Measurements from ENCODE around the gene OBSCN.
"Not testable (repeated sequence)": the region's sequence is repeated elsewhere in the genome, so short reads cannot be mapped to it uniquely, and the experiment has no call there.

Gene OBSCN

DNA sequence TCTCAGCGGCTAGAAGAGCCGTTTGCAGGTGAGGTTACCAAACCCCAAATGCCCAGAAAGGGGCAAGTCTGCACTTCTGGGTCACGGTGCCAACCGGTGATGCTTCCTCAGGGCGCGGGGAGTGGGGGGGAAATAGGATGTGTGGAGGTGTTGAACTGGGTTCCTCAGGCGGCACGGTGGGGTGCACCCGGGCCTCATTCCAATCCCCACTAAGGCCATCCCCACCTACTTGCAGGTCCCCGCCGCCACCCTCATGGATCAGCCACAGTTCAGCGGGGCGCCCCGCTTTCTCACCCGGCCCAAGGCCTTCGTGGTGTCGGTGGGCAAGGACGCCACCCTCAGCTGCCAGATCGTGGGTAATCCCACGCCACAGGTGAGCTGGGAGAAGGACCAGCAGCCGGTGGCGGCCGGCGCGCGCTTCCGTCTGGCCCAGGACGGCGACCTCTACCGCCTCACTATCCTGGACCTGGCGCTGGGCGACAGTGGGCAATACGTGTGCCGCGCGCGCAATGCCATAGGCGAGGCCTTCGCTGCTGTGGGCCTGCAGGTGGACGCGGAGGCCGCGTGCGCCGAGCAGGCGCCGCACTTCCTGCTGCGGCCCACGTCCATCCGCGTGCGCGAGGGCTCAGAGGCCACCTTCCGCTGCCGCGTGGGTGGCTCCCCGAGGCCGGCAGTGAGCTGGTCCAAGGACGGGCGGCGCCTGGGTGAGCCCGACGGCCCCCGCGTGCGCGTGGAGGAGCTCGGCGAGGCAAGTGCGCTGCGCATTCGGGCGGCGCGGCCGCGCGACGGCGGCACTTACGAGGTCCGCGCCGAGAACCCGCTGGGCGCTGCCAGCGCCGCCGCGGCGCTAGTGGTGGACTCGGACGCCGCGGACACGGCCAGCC lies 3.9 kb downstream of the OBSCN start:
- in situ Hi-C loops (cut with MboI; ENCODE audit: low sequenced_read_pairs) = no loop called here

DNA sequence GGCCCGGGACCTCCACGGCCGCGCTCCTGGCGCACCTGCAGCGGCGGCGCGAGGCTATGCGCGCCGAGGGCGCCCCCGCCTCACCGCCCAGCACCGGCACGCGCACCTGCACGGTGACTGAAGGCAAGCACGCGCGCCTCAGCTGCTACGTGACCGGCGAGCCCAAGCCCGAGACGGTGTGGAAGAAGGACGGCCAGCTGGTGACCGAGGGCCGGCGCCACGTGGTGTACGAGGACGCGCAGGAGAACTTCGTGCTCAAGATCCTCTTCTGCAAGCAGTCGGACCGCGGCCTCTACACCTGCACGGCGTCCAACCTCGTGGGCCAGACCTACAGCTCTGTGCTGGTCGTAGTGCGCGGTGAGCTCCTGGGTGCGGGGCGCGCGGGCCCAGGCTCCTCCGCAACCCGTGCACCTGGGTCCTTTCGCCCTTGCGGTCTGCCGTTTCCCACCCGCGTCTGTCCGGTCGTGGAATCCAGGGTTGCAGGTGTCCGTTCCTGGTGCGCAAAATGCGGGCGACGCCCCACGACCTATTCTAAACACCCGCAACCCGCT lies 4.6 kb downstream of the OBSCN start:
- in situ Hi-C loops (cut with MboI; ENCODE audit: low sequenced_read_pairs) = no loop called here

DNA sequence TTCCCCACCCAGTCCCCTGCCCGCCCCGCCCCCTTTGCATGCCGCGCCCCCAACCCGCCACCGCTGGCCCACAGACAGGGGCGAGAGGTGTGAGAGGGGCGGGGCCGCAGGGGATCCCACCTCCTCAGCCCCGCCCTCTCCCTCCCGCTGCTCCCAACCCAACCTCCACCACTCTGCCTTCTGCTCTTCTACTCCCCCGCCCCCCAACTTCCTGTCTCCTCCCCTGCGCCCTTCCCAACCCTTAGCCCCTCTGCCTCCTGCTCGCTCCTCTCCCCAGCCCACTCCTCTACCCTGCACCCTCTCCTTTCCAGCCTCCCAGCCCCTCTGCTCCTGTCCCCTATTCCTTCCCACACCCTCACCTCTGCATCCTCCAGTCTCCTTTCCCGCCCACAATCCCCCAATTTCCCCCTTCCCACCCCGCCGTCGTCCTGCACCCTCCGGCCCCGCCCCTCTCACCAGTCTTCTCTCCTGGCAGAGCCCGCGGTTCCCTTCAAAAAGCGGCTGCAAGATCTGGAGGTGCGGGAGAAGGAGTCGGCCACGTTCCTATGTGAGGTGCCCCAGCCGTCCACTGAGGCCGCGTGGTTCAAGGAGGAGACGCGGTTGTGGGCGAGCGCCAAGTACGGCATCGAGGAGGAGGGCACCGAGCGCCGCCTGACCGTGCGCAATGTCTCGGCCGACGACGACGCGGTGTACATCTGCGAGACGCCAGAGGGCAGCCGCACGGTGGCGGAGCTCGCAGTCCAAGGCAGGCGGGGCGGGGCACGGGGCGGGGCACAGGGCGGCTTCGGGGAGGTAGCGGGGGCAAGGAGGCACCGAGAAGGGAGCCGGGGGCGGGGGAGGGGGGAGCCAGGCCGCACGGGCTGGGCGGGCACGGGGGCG lies 5.4 kb downstream of the OBSCN start:
- in situ Hi-C loops (cut with MboI; ENCODE audit: low sequenced_read_pairs) = no loop called here

DNA sequence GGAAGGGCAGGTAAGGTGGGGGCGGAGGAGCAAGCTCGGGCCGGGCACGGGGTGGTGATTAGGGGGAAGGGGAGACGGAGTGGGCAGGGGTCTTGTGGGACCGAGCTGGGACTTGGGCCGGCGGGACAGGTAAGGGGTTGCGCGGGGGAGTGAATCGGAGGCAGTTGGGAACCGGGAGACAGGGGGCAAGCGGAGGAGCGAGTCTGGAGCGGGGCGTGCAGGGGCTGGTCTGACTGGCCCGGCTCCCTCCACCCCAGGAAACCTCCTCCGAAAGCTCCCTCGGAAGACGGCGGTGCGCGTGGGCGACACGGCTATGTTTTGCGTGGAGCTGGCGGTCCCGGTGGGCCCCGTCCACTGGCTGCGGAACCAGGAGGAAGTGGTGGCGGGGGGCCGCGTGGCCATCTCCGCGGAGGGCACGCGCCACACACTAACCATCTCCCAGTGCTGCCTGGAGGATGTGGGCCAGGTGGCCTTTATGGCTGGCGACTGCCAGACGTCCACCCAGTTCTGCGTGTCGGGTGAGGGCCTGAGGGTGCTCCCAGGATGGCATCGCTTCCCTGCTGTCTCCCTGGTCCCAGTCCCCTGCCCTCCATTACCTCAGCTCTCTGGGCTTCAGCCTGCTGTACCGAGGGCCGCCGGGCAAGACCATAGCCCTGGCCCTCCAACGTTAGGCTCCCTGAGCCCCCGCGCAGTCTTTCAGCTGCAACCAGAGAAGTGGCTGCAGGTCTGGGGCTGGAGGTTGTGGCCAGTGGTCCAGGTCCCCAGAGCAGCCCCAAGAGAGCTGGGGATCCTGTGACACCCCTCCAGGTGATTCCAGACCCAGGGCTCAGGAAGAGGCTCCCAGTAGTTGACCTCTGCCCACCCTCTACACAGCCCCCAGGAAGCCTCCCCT lies 6.3 kb downstream of the OBSCN start:
- in situ Hi-C loops (cut with MboI; ENCODE audit: low sequenced_read_pairs) = no loop called here

DNA sequence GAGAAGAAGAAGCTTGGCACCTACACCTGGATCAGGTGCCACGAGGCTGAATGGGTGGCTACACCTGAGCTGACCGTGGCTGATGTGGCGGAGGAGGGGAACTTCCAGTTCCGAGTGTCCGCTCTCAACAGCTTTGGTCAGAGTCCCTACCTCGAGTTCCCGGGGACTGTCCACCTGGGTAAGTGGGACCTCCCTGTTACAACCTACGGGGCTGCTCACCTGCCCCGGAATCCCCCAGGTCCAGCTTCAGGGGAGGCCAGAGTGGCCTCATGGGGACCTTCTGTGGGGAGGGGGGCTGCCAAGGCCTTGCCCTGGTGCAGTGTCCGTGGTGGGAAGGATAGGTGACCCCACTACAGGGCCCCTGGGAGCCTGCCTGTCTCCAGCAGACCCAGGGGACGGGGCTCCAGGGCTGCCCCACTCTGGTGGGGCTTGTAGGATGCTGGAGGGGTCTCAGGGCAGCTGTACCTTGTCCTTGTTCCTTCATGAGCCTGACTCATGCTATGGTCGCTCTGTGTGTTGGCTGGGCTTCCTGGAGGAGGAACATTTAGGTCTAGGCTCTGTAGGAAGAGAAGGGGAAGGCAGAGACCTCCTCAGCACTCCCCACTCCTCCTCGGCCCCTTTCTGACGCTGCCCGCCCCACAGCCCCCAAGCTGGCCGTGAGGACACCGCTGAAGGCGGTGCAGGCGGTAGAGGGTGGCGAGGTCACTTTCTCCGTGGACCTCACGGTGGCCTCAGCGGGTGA lies 7.2 kb downstream of the OBSCN start:
- in situ Hi-C loops (cut with MboI; ENCODE audit: low sequenced_read_pairs) = no loop called here

DNA sequence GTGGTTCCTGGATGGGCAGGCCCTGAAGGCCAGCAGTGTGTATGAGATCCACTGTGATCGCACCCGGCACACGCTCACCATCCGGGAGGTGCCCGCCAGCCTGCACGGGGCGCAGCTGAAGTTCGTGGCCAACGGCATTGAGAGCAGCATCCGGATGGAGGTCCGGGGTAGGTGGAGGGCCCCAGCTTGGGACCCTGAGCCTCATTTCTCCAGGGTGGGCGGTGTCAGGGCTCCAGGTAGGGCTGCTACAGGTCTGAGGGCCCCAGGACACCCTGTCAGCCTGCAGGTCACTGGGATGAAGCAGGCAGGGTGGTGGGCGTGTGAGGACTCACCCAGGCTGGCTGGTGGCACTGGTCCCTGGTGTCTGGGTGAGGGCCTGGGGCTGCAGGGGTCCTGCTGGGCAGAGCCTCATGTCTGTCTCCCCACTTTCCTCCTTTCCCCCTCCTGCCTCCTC lies 7.8 kb downstream of the OBSCN start:
- in situ Hi-C loops (cut with MboI; ENCODE audit: low sequenced_read_pairs) = no loop called here

DNA sequence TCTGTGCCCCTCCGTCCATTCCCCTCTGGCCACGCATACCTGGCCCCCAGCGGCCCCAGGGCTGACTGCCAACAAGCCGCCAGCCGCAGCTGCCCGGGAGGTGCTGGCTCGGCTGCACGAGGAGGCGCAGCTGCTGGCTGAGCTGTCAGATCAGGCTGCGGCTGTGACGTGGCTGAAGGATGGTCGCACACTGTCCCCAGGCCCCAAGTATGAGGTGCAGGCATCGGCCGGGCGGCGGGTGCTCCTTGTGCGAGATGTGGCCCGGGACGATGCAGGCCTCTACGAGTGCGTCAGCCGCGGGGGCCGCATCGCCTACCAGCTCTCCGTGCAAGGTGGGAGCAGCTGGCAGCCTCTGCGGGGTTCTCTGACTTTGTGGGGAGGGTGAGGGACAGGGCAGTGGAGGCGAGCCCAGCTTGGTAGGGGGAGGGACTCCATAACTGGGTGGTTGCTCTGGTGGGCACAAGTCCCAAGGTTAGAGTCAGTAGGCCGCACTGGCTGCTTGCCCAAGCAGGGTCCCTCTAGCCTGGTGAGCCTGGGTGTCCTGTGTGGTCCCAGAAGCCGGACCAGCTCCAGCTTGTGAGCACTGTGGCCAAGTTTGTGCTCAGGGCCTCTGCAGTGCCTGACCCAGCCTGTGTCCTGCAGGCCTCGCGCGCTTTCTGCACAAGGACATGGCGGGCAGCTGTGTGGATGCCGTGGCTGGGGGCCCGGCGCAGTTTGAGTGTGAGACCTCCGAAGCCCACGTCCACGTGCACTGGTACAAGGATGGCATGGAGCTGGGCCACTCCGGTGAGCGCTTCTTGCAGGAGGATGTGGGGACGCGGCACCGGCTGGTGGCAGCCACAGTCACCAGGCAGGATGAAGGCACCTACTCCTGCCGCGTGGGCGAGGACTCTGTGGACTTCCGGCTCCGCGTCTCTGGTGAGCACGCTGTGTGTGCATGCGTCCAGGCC lies 8.8 kb downstream of the OBSCN start:
- in situ Hi-C loops (cut with MboI; ENCODE audit: low sequenced_read_pairs) = no loop called here

DNA sequence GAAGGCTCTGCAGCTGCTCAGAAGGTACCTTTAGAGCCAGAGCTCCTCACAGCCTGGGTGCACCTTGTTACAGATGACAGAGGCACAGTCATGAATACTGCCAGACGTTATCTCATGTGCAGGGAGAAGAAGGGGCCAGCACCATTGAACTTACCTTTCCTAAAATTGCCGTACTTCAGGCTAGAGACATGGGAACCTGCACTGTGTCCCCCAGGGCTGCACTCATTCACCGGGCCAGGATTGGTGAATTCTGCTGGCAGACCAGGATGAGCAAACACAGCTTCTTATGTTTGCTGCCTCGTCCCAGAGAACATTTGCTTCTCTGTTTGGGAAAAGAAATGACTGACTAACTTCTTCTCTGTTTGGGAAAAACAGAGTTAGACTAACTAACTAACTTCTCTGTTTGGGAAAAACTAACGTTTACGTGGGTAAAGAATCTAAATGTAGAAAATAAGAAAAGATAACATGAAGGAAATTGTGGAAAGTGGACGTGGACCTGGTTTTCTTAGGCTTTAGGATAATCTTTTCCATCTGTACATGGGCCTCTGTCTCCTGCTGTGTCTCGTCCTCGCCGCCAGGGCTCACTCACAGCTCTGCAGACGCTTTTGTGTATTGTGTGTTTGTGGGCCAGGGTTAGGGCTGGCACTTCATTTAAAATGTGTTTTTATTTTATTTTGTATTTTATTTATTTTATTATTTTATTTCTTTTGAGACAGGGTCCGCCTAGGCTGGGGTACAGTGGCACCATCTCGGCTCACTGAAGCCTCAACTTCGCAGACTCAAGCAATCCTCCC lies 9.9 kb downstream of the OBSCN start:
- in situ Hi-C loops (cut with MboI; ENCODE audit: low sequenced_read_pairs) = no loop called here

DNA sequence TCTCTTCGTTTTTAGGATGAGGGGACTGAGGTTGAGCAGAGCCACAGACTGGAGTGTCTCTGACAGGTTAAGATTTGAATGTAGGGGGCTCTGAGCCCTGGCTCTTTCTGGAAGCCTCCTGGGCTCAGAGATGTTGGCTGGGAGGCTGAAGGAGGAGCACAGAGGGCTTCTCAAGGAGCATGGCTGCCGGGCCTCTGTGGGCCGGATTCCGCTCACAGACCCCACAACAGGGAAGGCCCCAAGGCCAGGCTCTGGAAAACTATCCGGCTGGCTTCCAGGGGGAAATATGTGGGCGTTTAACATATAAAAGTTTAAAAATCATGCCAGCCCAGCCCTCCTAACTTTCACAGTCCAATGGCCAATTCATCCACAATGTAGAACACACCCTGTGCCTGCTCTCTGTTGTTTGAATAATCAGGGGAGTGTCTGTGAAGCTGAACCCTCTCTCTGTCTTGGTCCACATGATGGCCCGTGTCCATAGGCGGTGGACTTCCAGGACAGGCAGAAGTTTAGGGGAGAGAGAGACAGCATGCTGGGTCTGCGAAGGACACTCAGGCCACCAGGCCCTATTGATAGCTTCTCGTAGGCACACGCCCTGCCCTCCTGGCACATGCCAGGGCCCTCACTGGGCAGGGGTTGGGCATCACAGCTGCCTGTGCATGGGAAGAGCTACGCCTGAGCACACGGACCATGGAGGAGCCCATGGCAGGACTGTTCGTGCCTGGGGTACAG lies 10.8 kb downstream of the OBSCN start:
- in situ Hi-C loops (cut with MboI; ENCODE audit: low sequenced_read_pairs) = no loop called here

DNA sequence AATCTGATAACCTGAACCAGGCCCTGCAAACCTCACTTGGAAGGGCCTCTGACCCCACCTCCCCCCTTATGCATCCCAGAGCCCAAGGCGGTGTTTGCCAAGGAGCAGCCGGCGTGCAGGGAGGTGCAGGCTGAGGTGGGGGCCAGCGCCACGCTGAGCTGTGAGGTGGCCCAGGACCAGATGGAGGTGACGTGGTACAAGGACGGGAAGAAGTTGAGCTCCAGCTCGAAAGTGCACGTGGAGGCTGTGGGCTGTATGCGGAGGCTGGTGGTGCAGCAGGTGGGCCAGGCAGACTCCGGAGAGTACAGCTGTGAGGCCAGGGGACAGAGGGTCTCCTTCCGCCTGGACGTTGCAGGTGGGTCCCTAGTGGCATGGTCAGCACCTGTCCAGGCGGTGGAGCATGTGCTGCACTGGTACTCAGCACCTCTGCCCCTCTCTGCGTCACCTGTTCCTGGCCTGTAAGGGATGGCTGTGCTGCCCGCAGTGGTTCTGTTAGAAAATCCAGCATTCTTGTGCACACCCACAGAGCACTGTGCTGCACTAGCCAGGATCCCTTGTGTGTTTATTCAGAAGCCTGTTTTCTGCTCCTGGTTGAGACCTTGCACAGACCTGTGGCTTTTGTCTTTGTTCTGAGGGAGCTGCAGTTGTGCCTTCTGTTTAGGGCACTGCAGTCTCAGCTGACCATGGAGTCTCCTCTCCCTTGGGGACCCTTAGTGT lies 11.6 kb downstream of the OBSCN start:
- in situ Hi-C loops (cut with MboI; ENCODE audit: low sequenced_read_pairs) = no loop called here

DNA sequence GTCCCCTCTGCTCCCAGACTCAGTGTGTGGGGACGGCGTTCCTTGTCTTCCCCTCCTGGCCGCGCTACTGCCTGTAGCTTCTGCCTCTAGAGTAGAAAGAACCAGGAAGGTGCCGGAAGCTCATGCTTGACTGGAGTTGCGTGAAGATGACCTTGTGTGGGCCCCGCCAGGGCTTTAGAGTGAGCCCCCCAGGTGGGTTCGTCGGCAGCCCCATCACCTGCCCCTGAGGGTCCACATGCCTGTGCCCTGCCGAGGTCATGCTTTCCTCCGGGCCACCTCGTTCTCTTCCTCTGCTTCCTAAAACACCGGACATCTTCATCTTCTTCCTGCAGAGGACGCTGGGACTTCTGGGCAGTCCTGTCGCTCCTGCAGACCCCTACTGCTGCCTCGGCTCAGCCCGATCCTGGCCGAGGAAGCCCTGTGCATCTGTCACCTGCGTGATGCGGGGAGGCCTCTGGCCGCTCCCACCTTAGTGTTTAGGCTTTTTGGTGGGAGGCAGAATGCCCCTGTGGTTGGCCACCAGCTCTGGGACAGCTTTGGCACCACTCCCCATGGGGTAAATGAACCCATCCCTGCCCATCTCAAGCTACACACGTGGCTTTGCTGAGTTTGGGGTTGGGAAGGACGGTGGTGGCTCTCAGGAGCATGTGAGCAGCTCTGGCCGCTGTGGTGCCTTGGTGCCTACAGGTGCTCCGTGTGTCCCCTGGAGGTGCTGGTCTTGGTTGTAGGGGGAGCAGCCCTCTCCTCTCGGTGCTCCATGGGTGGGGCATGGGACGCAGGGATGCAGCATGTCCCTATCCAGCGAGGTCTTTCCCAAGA lies 12.3 kb downstream of the OBSCN start:
- in situ Hi-C loops (cut with MboI; ENCODE audit: low sequenced_read_pairs) = no loop called here

DNA sequence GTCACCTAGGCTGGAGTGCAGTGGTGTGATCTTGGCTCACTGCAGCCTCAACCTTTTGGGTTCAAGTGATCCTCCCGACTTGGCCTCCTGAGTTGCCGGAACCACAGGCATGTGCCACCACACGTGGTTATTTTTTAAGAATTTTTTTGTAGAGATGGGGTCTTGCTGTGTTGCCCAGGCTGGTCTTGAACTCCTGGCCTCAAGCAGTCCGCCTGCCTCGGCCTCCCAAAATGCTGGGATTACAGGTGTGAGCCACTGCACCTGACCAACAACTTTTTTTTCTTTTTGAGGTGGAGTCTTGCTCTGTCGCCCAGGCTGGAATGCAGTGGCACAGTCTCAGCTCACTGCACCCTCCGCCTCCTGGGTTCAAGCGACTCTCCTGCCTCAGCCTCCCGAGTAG lies 13.3 kb downstream of the OBSCN start:
- in situ Hi-C loops (cut with MboI; ENCODE audit: low sequenced_read_pairs) = not testable (repeated sequence)

DNA sequence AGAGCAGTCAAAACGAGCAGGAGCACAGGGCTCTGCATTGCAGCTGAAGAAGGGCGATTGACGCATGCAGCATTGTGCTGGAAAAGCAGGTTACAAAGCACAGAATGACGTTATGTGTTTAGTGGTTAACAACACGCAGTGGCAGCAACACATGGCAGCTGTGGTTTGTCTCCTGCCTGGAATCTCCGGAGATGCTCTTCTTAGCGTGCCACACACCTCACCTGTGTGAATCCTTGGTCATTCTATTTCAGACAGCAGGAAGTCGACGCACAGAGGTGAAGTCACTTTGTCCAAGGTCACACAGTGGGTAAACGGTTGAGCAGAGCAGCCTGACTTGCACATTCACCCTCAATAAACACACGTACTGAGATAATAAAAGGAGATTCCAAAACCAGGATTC lies 14.7 kb downstream of the OBSCN start:
- in situ Hi-C loops (cut with MboI; ENCODE audit: low sequenced_read_pairs) = no loop called here

DNA sequence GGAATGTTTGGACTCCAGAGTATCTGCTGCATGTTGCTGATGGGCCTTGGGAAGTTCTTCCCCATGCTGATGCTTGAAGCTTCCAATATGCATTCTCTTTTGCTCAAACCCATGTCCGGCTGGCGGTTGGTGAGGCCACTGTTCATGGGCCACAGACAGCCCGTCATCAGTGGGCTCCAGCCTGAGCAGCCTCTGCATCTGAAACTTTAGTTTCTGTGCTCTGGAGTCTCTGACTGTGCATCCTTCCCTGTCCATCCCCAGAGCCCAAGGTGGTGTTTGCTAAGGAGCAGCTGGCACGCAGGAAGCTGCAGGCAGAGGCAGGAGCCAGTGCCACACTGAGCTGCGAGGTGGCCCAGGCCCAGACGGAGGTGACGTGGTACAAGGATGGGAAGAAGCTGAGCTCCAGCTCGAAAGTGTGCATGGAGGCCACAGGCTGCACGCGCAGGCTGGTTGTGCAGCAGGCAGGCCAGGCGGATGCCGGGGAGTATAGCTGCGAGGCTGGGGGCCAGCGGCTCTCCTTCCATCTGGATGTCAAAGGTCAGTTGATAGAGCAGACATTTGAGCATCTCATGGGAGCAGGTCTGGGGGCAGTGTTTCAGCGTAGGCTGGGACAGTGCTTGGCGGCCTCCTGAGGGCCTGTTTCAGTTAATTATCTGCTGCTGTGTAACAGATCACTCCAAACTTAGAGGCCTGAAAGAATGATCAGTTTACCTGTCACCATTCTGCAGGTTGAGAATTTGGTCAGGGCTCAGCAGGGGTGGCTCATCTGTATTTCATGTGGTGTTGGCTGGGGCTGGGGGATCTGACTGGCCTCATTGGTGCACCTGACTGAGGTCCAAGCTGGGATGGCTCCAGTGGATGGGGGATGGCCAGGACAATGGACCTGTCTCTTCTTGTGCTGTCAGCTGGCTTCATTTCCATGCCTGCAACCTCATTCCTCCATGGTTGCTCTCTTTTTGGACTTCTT lies 16.6 kb downstream of the OBSCN start:
- in situ Hi-C loops (cut with MboI; ENCODE audit: low sequenced_read_pairs) = no loop called here
